SK-N-MC (cell line): ENCODE results near the gene CEMIP.

Experiments
- EZH2 ChIP-seq: fragments of 200-600 bp; sonication (generic); IDR thresholded peaks from one replicate; pipeline ENCODE4 v1.6.1; 2017; ENCODE audit warnings: antibody characterized with exemption
- FOXP2 ChIP-seq: optimal IDR thresholded peaks from 2 replicates; pipeline ENCODE3; 2011; ENCODE audit warnings: mild to moderate bottlenecking, moderate library complexity; ENCODE audit not compliant: insufficient read depth; ENCODE audit errors: extremely low read length, control extremely low read depth

- TF ChIP-seq EZH2 (no peak), FOXP2 (no peak)
Observed at GRCh38 chr15:80811781-80812315, 32.7 kb downstream of the CEMIP start.
